Neural crest cell (in vitro differentiated cells): ENCODE results near the gene BLOC1S3. TPM values are rescaled to one million over a fixed set of nuclear protein-coding genes. Genes with fewer than 3 reads are reported as not detected.

ENCODE experiments used
- DNase-seq: peaks from one replicate; pipeline ENCODE4 v3.0.0; 2021; ENCODE audit warnings: low read depth, mixed read lengths, low spot score
- H3K27ac Mint-ChIP-seq: one replicate; pipeline ENCODE4 v1.8.0; 2021; ENCODE audit warnings: mild to moderate bottlenecking, mixed read lengths; ENCODE audit not compliant: unreplicated experiment
- H3K27me3 Mint-ChIP-seq: 2 replicates; pipeline ENCODE4 v1.8.0; 2021; ENCODE audit warnings: low read depth, mild to moderate bottlenecking, mixed read lengths
- H3K36me3 Mint-ChIP-seq: 2 replicates; pipeline ENCODE4 v1.8.0; 2021; ENCODE audit warnings: low read depth, mild to moderate bottlenecking, mixed read lengths
- H3K4me1 Mint-ChIP-seq: 2 replicates; pipeline ENCODE4 v1.8.0; 2021; ENCODE audit warnings: mixed read lengths
- H3K4me3 Mint-ChIP-seq: one replicate; pipeline ENCODE4 v1.8.0; 2021; ENCODE audit warnings: mild to moderate bottlenecking, mixed read lengths
- H3K9me3 Mint-ChIP-seq: 2 replicates; pipeline ENCODE4 v1.8.0; 2021; ENCODE audit warnings: mixed read lengths
- total RNA-seq: library from RNA; stranded (reverse); gene quantifications from 2 replicates; pipeline ENCODE4 v1.2.1, GENCODE V29; 2021
- TF ChIP-seq, protein P1 (sequence below): fragments of 200-600 bp; sonication (generic); conservative IDR thresholded peaks from 2 replicates; pipeline ENCODE4 v1.5.0; 2021; ENCODE audit warnings: antibody characterized with exemption, mild to moderate bottlenecking

The BLOC1S3 gene
- total RNA-seq, 1 donor from 2014 or later = 9.7 TPM

DNA sequence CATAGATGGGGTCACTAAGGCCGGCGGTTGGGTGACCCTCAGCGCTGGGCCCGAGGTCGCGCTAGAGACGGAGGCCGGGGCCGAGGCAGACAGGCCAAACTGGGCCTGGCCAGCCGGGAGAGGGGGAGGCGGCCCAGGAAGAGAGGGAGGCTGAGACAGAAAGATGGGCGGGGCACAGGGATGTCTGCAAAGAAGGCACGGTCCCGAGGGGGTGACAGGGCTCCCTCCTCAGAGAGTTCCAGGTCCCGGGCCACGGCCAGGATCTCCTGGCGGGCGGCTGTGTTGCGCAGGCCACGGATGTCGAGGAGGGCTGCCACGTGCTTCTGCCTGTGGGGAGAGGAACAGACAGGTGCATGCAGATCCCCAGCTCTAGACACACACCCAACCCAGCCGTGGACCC is 34.4 kb downstream of the BLOC1S3 start:
- Mint-ChIP-seq H3K4me3 (no peak overlapping the region), H3K27ac (no peak overlapping the region), H3K36me3 (no peaks in the 10 kb centered on the region), H3K9me3 (no peaks in the 10 kb centered on the region), H3K27me3 (peaks cover 51% of the 10 kb centered on the region), H3K4me1 (peaks cover 11% of the 10 kb centered on the region)
- DNase-seq = no peak
- TF ChIP-seq, protein P1, sequence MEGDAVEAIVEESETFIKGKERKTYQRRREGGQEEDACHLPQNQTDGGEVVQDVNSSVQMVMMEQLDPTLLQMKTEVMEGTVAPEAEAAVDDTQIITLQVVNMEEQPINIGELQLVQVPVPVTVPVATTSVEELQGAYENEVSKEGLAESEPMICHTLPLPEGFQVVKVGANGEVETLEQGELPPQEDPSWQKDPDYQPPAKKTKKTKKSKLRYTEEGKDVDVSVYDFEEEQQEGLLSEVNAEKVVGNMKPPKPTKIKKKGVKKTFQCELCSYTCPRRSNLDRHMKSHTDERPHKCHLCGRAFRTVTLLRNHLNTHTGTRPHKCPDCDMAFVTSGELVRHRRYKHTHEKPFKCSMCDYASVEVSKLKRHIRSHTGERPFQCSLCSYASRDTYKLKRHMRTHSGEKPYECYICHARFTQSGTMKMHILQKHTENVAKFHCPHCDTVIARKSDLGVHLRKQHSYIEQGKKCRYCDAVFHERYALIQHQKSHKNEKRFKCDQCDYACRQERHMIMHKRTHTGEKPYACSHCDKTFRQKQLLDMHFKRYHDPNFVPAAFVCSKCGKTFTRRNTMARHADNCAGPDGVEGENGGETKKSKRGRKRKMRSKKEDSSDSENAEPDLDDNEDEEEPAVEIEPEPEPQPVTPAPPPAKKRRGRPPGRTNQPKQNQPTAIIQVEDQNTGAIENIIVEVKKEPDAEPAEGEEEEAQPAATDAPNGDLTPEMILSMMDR = no peak

DNA sequence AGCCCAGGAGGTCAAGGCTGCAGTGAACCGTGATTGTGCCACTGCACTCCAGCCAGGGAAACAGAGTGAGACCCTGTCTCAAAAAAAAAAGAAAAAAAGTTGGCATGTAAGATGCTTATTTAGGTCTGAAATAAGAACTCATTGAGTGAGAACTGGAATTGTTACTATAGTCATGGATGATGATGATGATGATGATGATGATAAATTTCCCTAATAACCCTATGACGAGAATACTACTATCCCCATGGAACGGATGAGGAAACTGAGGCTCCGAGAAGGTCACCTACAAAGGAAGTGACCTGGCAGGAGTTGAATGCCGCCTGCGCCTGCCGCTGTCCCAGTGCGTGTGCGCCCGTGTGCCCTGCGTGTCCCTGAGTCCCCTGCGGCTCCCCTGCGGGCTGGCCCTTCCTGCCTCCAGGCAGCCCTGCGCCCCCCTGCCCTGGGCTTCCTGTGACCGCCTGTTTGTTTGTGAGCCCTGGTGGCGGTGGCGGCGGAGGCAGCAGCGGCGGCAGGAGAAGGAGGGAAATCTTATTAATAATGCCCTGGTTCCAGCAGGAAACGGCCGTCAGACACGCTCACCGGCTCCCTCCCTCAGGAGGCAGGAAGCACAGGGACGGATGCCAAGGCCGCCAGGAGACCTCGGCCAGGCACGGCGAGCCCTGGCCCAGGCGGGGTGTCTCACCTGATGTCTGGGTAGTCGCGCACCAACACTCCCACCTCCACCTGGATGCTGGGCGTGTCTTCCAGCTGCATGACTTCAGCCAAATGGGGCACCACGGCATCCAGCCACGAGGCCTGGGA is 37.0 kb downstream of the BLOC1S3 start:
- no peak overlapping the region for H3K4me3 Mint-ChIP-seq
- peak; percentile 16 for DNase-seq
- H3K27me3 Mint-ChIP-seq = peaks cover 74% of the 10 kb centered on the region

DNA sequence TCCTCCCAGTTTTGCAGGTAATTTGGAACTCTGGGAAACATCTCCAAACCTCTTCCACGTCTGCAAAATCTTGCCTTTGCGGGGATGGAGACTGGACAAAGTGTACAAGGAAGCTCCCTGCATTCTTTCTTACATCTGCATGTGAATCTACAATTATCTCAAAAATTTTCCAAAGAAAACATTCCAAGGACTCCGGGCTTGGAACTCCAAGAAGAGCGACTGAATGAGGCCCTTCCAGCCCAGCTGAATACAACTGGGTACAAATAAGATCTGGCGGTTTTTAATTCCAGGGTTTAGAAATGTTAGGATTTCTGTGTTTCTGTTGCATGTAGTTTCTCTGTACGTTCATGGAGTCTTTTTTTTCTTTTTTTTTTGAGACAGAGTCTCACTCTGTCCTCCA is 38.1 kb downstream of the BLOC1S3 start:
- H3K9me3 Mint-ChIP-seq = no peaks in the 10 kb centered on the region
- H3K36me3 Mint-ChIP-seq = no peaks in the 10 kb centered on the region
- TF ChIP-seq, protein P1 = no peak
- DNase-seq = no peak
- H3K4me3 Mint-ChIP-seq = no peak overlapping the region
- H3K4me1 Mint-ChIP-seq = peaks cover 8% of the 10 kb centered on the region
- peaks cover 82% of the 10 kb centered on the region for H3K27me3 Mint-ChIP-seq
- H3K27ac Mint-ChIP-seq = no peak overlapping the region

More for the DNA sequence above, 37.0 kb downstream of the BLOC1S3 start:
- H3K27ac Mint-ChIP-seq = no peak overlapping the region
- H3K36me3 Mint-ChIP-seq = no peaks in the 10 kb centered on the region
- TF ChIP-seq, protein P1 = no peak
- no peaks in the 10 kb centered on the region for H3K9me3 Mint-ChIP-seq
- peaks cover 11% of the 10 kb centered on the region for H3K4me1 Mint-ChIP-seq

DNA sequence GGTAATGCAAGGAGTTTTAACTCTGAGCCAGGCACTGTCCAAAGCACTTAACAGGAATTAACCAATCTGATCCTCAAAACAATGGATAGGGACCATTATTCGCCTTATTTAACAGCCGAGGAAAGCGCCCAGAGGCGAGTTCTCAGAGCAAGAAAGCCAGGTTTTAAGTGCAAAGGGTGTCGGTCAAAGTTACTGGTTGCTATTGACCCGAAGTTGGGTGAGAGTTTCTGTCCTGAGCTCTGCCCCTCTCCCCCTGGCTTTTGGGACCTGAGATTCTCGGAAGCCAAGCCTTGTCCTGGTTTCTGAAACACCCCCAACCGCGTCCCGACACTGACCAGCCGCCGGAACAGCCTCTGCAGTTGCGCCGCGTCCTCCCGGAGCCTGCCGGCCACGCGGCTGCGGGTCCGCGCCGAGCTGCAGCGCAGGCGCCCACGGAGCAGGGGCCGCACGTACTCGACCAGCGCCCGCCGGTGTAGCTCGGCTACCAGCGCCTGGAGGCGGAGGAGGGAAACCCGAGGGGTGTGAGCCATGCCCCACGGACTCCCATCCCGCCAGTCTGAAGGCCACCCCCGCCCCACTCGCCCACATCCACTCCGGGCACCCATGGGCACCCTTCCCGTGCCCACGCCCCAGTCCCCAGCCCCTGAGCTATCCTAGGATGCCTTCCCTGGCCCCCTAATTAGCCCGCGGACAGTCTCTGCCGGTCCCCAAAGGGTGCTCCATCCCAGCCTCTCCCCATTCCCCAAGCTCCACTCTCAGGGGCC is 38.8 kb downstream of the BLOC1S3 start:
- DNase-seq = no peak
- Mint-ChIP-seq H3K27ac (no peak overlapping the region), H3K36me3 (no peaks in the 10 kb centered on the region), H3K4me1 (peaks cover 8% of the 10 kb centered on the region), H3K9me3 (no peaks in the 10 kb centered on the region), H3K4me3 (no peak overlapping the region), H3K27me3 (peaks cover 89% of the 10 kb centered on the region)
- TF ChIP-seq, protein P1 = no peak

DNA sequence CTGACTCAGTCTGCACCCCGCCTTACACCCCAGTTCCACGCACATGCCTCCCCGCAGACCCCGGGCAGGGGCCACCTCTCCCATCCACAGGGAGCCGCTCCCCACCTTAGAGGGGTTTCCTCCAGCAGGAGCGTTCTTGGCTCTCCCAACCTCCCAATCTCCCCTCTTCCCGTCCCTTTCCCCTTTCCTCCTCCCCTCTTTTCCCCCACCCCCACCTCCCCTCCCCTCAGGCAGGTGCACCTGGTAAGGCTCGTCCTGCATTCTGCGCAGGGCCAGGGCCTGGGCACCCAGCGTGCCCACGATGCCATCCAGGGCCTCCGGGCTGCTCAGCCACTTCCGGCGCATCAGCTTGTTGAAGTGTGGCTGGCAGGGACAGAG is 39.4 kb downstream of the BLOC1S3 start:
- Mint-ChIP-seq H3K36me3 (no peaks in the 10 kb centered on the region), H3K27ac (no peak overlapping the region), H3K9me3 (no peaks in the 10 kb centered on the region), H3K4me3 (no peak overlapping the region), H3K27me3 (peaks cover 91% of the 10 kb centered on the region), H3K4me1 (peaks cover 8% of the 10 kb centered on the region)
- no peak for DNase-seq
- TF ChIP-seq, protein P1 = no peak
